Stromal cell of bone marrow (primary cell): ENCODE results near the gene CRIP2.
A peak's percentile ranks its signal among the peaks of the same experiment; 100 is the strongest.

ENCODE experiments used
- DNase-seq: peaks from one replicate; pipeline ENCODE4 v3.0.0-alpha.2; 2012; ENCODE audit warnings: low read depth

Gene CRIP2

DNA sequence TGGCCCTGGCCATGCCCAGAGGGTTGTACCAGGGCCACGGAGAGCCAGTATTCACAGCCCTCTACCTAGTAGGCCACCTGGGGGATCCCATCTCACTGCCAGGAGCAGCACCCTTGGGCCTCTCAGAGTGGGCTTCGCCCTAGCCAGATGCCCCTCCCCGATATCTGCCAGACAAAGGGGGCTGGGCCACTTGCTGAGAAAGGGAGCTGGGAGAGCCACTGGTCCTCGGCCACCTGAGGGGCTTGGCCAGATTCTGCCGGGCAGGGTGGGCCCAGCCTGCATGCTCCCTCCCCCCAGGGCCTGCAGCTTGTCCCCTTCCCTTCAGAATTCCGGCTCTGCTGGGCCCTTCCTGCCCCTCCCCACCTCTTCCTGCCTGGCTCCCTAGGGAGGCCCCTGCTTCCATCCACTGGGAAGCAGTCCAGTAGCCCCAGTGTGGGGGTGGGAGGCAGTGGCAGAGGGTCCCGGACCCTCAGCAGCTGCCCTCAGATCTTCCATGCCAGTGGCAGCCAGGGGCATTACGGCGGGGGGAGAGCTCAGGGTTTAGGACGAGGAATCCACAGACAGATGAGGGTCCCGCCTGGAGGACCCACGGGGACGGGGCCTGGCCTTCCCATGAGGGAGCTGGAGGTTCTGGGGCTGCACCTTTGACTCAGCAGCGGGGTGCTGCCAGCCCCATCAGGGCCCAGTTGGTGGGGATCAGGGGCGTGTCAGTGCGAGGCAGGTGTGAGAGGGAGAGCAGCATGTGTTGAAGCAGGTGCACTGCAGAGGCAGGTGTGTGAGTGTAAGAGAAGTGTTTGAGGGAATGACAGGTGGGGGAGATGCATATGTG lies 2.4 kb downstream of the CRIP2 start:
- no peak for DNase-seq

DNA sequence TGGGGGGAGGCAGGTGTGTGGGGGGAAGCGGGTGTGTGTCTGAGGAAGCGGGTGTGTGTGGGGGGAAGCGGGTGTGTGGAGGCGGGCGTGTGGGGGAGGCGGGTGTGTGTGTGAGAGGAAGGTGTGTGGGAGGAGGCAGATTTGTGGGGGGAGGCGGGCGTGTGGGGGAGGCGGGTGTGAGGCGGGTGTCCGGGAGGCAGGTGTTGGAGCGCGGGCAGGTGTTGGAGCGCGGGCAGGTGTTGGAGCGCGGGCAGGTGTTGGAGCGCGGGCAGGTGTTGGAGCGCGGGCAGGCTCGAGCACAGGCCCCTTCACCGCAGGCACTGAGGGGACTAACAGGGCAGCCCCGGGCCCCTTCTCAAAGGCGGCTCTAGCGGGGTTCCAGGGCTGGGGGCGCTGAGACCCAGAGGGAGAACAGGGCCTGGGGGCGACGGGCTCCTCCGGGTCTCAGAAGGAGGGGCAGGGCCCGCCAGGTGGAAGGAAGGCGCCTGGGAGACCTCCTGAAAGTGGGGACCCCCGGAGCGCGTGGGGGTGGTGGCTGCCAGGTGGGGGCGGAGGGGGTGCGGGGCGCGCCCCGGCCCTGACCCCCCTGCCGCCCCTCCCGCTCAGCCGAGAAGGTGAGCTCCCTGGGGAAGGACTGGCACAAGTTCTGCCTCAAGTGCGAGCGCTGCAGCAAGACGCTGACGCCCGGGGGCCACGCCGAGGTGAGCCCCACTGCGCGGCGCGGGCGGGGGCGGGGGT lies 3.2 kb downstream of the CRIP2 start:
- no peak for DNase-seq

DNA sequence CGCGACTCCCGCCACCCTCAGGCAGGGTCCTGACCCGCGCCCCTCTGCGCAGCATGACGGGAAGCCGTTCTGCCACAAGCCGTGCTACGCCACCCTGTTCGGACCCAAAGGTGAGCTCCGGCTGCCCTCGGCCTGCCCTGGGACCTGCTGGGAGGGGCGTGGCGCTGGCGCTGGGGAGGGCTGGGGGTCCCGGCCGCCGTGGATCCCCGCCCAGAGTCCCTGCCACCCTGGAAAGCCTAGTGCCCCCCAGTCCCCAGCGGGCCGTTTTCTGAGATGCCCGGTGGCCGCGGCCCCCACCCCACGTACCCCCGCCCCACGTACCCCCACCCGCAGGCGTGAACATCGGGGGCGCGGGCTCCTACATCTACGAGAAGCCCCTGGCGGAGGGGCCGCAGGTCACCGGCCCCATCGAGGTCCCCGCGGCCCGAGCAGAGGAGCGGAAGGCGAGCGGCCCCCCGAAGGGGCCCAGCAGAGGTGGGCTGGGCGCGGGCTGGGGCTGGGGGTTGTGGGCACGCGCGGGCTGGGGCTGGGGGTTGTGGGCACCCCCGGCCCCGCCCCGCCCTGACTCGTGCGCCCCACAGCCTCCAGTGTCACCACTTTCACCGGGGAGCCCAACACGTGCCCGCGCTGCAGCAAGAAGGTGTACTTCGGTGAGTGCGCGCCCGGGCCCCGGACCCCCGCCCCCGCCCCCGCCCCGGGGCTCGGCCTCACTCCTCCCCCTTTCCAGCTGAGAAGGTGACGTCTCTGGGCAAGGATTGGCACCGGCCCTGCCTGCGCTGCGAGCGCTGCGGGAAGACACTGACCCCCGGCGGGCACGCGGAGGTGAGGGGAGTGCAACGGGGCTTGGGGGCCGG lies 4.0 kb downstream of the CRIP2 start:
- DNase-seq = no peak

DNA sequence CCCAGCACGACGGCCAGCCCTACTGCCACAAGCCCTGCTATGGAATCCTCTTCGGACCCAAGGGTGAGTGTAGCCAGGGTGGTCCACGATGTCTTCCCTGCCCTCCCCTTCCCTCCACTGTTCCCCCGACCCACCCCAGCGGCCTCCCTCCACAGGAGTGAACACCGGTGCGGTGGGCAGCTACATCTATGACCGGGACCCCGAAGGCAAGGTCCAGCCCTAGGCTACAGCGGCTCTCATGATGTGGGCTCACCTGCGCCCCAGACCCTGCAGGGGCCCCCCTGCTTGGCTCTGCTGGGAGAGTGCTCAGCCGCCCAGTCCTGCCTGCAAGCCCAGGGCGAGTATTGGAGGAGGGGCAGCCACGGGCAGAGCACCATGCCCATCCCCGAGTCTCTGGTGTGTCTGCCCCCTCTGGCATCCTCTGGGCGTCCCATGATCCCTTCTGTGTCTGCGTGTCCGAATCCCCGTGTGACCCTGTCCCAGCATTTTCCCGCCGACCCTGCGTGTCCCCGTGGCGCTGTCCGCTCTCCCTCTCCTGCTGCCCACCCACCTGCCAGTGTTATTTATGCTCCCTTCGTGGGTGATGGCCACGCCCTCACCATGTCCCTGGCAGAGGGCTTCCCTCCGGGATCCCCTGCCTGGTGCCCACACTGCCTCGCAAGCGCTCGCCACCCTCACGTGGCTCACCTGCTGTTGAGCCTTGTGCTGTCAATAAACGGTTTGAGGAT lies 5.0 kb downstream of the CRIP2 start:
- no peak for DNase-seq

DNA sequence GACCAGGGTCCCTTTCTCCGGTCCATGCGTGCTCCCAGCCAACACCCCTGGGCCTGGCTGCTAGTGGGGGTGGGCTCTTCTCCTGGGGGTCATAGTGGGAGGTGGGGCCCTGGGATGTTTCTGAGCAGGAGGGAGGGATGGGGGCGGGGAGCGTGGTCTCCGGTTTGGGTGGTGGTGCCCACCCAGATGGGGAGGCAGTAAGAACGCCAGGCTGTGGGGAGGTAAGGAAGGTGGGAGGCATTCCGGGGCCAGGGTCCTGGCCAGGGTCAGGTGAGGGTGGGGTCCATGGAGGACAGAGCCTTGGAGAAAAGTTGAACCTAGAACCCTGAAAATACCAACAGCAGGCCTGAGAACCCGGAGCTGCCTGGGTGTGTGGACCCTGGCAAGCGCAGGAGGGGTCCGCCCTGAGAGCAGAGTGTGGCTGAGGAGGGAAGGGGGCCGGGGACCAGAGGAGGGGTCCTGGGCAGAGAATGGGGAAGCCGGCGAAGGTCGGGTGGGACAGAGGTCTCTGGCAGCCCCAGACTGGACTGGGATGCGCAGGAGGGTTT lies 5.7 kb downstream of the CRIP2 start:
- no peak for DNase-seq

DNA sequence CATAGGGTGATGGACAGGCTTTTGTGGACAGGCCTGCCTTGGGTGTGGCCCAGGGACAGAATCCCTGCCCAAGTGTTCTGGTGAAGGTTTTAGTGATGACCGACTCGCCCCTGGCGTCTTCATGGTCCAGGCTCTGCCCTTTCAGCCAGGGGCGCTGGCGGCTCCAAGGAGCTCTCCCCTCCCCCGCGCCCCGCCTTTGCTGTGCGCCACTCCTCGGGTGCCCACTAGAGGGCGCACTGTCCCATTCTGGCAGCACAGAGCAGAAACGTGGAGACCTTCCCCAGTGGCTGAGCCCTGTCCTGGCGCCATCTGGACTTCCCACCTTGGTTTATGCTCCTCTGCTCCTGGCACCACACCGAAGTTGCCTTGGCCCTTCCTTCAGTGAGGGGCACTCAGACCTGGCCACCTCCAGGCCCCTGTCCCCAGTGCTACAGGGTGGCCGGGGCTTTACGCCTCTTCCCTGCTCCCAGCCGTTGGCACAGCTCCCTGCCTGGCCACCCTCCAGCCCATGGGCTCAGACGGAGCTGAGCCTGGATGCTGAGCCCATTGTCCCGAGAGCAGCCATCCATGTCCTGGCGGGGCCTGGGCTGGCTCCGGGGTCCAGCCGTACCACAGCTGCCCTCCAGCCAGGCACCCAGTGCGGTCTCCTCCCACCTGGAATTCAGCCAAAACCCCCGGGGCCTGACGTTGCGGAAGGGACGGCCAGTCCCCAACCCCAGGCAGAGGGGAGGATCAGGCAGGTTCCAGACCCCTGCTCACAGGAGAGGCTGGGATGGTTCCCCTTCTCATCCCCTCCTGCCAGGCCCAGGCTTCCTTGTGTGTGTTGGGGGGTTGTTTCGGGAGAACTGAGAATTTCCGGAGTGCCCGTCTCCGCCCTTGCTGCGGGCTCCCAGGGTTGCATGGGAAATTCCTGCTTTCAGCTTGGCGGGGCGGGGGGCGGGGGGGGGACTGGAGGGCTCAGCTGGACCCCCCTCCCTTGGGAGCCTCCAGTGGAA lies 6.5 kb downstream of the CRIP2 start:
- peak; percentile 75 for DNase-seq

DNA sequence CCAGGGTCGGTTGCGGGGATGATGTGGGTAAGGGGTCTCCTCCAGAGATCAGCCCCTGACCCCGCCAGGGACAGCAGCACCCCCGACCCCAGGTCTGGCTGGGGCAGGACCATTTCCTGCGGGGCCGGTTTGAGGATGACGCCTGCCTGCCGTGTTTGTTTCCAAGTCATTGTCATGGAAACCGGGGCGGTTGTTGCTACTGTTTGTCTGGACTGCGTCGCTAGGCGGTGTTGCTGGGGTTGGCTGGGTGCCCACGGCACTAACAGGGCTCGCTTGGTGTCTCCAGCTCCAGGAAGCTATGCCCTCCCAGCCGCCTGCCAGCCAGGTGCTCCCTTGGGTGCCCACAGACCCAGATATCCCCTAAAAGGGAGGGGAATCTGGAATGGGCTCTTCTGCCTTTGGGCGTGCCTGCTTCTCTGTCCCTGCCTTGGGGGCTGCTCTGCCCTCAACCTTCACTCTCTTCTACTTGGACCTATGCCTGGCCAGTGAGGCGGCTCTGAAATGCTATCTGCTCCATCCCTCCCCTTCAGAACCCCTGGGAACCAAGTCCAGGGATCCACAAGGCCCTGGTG lies 7.4 kb downstream of the CRIP2 start:
- peak; percentile 95 for DNase-seq

DNA sequence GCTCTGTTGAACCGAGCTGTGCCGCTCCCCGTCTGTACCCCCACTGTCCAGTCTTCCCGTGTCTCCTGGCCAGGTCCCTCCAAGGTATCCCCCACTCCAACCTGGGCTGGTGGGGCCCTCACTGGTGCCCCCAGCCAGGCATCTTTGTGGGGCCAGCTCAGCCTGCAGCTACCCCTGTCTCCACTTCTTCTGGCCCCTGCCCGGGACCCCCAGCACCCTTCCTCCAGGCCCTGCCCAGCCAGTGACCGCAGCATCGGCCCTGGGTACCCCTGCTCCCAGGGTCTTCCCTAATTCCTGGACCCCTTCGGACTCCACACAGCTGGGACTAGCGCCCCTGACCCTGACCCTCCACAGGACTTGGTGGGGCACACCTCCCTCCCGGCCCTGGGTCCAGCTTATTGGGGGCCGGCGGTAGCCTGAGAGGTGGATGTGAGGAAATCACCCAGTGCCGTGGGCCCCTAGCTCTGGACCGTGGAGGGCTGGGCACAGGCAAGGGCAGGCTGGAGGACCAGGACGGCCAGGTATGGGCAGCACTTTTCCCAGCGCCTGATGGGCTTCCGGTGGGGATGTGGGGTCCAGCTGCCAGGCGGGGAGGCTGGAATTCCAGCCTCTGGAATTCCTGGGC lies 8.0 kb downstream of the CRIP2 start:
- no peak for DNase-seq

DNA sequence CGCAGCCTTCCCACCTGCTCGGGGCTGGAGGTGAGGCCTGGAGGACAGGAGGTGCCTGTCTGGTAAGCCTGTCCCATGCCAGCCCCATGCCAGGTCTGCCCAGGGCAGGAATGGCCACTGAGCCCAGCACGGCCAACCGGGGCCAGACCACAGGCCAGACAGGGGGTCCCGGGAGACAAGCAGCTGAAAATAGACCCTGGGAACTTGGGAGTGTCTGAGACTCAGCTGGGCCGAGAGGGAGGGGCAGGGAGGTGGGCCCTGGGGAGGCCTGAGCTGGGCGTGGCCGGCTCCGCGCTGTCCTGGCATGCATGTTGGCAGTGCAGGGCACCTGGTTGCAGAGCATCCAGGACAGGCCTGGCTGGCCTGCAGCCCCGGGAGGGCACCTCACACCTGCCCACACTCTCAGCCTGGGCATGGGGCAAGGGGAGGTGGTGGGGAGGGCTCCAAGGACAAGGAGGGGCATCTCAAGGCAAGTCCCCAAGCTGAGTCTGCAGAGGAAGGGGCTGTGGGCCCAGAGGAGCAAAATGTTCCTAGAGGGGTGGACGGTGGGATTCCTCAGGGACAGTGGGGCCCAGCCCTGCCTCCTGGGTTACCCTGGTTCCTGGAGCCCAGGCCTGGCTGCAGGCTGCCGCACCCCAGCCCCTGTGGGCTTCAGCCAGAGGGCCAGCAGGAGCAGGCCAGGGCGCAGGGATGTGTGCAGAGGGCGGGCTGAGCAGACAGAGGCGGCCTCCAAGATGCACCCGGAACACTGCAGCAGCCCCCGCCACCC lies 8.9 kb downstream of the CRIP2 start:
- DNase-seq = no peak

DNA sequence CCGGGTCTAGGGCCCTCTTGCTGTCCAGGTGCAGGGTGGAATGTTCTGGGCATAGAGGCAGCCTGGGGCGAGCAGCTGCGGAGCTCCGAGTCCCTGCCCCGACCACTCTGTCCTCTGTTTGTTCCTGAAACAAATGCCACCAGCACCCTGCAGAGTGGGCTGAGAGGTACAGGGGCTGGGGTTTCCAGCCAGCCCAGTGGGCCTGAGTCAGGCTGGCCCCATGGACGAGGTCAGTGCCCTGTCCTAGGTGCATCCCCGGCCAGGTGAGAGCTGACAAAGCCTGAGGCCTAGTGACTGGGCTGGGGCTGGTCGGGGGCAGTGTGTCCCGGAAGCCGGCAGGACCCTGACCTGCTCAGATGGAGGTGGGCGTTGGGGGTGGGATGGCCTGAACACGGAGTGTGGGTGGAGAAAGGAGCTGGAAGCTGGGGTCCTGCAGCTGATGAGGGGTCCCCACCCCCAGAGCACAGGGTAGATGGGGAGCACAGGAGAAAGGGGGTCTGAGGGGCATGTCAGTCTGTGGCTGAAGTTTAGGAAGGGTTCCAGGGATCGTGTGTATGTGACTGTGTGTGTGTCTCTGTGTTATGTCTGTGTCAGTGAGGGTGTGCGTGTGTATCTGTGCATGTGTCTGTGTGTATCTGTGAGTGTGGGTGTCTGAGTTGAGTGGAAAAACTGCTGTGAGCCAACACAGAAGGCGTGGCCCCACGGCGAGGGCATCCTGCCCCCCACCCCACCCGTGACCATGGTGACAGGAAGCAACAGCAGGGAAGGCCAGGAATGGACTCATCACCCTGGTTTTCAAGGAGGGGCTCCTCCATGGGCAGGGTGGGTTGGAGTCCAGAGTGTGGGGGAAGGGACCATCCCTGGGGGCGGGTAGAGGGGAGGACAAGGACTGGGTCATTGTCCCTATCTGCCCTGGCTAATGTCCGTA lies 9.7 kb downstream of the CRIP2 start:
- DNase-seq = no peak

DNA sequence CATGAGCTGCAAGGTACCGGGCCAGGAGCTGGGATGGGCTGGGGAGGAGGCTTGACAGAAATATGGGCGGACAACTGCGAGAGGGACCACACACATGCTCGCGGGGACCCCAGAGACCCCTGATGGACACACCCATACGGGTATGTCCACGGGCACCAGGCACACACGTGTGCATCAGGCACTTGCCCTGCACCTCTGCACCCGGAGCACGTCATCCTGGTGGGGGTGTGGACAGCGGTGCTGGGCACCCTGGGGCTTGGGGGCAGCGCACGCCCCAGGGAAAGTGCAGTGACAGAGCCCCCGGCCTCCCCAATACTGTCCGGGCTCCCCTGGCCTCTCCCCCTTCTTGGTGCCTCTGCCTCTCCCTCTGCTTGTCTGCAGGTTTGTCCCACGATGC lies 10.4 kb downstream of the CRIP2 start:
- DNase-seq = no peak

DNA sequence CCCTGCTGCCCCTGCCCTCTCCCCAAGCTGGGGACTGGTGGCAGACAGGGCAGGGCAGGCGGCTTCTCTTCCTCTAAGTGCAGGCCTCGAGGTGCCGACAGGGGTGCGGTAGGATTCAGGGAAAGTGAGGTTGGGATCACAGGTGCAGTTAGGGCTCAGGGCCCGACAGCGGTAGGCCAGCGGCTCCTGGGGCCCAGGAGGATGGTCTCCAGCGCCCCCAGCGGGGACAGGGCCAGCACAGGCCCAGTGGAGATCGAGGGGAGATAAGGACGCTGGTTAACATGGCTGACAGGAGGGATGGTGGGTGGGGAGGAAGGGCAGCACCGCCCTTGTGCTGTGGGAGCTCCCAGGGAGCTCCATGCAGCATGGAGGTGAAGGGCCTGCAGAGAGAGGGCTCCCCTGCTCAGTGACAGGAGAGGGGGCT lies 11.1 kb downstream of the CRIP2 start:
- no peak for DNase-seq

DNA sequence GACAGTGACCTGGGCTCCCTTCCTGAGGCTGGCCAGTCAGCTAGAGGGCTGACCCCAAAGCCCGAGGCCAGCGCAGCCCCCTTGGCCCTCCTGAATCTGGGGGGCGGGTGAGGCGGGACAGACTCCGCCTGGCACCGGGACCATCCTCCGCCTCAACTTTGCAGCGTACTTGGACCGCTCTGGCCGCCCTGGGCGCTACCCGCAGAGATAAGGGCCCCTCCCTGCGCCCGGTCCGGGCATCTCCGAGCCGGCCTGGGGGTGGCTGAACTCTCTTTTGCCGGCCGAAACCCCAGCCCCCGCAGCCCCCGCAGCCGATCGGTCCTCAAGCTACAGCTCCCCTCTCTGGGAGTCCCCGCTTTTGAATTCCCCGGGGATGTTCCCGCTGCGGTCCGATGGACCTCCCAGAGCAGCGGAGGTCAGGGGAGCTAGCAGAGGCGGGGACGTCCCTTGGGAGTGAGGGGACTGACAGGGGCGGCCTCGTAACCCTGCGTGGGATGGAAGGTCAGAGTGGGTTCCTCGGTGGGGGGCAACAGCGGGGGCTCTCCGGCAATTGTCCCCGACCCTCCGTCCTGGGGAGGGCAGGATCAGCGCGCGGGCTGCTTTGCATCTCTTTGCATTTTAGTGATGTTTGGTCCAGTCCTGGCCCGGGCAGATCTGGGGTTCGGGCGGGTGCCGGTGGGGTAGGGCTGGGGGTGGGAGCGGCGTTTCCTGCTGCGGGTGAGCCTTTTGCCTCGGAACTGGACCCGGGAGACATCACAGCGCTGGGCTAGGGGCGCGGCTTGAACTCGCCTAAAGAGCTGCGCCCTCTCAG lies 11.7 kb downstream of the CRIP2 start, which contains the start of gene CRIP1:
Gene CRIP1, plus strand, starts transcription at position 724 of the 811 bp plus-strand sequence. CDS start 374 bp downstream, outside the sequence.
- no peak for DNase-seq

DNA sequence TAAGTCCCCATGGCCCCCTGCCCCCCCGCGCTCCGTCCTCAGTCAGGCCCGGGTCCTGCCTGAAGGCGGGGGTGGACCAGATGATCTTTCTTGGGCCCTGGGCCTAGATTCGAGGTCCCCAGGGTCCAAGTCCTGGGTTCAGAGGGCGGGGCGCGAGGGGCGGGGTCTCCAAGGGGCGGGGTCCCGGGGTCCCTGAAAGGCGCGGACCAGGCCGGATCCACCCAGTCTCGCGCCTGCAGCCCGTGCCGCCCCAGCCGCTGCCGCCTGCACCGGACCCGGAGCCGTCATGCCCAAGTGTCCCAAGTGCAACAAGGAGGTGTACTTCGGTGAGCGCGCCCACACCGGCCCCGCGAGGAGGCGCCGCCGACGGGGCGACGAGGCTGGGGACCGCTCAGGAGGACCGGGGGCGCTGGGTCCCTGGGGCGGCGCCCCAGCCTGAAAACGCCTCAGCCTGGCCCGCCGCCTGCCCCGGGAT lies 12.4 kb downstream of the CRIP2 start:
- DNase-seq = no peak

DNA sequence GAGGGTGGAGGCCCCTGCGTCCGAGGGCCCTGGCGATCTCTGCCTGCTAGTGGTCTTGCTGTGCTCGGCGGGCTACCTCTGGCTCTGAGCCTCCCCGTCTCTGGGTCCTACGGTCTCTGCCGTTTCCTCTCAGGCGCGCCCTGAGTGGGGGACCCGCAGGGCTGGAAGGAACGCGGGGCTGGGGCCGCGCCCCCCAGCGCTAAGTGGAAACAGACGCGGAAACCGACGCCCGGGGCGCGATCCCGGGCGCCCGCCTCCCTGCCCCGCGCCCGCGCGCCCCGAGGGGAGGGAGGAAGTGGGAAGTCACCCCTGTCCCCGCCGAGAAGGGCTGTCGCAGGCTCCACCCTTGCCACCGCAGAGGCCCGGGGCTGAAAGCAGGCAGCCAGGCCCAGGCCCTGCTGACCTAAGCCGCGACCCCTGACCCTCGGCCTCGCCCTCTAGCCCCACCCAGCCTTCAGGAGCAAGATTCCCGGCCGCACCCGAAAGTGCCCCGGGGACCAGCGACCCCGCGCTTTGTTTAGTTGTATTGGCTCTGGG lies 12.9 kb downstream of the CRIP2 start:
- DNase-seq = no peak
